Activated CD8-positive, alpha-beta memory T cell treated with anti-CD3 and anti-CD28 coated beads, Interleukin-2, amount 50 U/mL, for 24 hours (primary cell): ENCODE measurements around the gene ASB8.
"Not testable (repeated sequence)": the region's sequence is repeated elsewhere in the genome, so short reads cannot be mapped to it uniquely, and the experiment has no call there.

Source experiments
- DNase-seq: peaks from one replicate; pipeline ENCODE4 v3.0.0-alpha.2; 2020; ENCODE audit errors: extremely low read depth

ASB8 gene

GRCh38 chr12:48183091-48183875 is 26.0 kb upstream of the ASB8 start, which contains the start of gene CCDC184:
Gene CCDC184, plus strand, starts transcription at chr12:48183644. Its CDS starts 479 bp downstream, at chr12:48184123.
- peak; percentile 54 for DNase-seq

GRCh38 chr12:48182631-48183030 is 25.3 kb upstream of the ASB8 start:
- no peak for DNase-seq

- DNase-seq, result no peak
Observed at GRCh38 chr12:48180857-48181495, 23.7 kb upstream of the ASB8 start.

- DNase-seq, result no peak
Observed at GRCh38 chr12:48180424-48180823, 23.1 kb upstream of the ASB8 start.

- no peak for DNase-seq
Observed at GRCh38 chr12:48179466-48179865, 22.2 kb upstream of the ASB8 start.

- no peak for DNase-seq
Observed at GRCh38 chr12:48177982-48178381, 20.7 kb upstream of the ASB8 start.

GRCh38 chr12:48176417-48176751 is 19.1 kb upstream of the ASB8 start:
- no peak for DNase-seq

GRCh38 chr12:48175613-48176416 is 18.5 kb upstream of the ASB8 start:
- no peak for DNase-seq

GRCh38 chr12:48169011-48169410 is 11.7 kb upstream of the ASB8 start:
- DNase-seq, result no peak

- no peak for DNase-seq
Observed at GRCh38 chr12:48165089-48165981, 8.0 kb upstream of the ASB8 start.

- DNase-seq, result no peak
Observed at GRCh38 chr12:48164451-48164850, 7.1 kb upstream of the ASB8 start.

- no peak for DNase-seq
Observed at GRCh38 chr12:48163150-48163747, 5.9 kb upstream of the ASB8 start.

- no peak for DNase-seq
Observed at GRCh38 chr12:48160807-48161206, 3.5 kb upstream of the ASB8 start.

- DNase-seq, result no peak
Observed at GRCh38 chr12:48160046-48160445, 2.7 kb upstream of the ASB8 start.

- no peak for DNase-seq
Observed at GRCh38 chr12:48157889-48158370, 615 bp upstream of the ASB8 start.

GRCh38 chr12:48156652-48157017 is 680 bp downstream of the ASB8 start:
- no peak for DNase-seq

GRCh38 chr12:48155786-48156185 is 1.5 kb downstream of the ASB8 start:
- DNase-seq, result not testable (repeated sequence)

- no peak for DNase-seq
Observed at GRCh38 chr12:48151103-48151771, 6.1 kb downstream of the ASB8 start.

- DNase-seq, result no peak
Observed at GRCh38 chr12:48145981-48146380, 11.3 kb downstream of the ASB8 start.

- no peak for DNase-seq
Observed at GRCh38 chr12:48143898-48144297, 13.4 kb downstream of the ASB8 start.
